Measurements from ENCODE around the gene IRF2.

IRF2 gene

DNA sequence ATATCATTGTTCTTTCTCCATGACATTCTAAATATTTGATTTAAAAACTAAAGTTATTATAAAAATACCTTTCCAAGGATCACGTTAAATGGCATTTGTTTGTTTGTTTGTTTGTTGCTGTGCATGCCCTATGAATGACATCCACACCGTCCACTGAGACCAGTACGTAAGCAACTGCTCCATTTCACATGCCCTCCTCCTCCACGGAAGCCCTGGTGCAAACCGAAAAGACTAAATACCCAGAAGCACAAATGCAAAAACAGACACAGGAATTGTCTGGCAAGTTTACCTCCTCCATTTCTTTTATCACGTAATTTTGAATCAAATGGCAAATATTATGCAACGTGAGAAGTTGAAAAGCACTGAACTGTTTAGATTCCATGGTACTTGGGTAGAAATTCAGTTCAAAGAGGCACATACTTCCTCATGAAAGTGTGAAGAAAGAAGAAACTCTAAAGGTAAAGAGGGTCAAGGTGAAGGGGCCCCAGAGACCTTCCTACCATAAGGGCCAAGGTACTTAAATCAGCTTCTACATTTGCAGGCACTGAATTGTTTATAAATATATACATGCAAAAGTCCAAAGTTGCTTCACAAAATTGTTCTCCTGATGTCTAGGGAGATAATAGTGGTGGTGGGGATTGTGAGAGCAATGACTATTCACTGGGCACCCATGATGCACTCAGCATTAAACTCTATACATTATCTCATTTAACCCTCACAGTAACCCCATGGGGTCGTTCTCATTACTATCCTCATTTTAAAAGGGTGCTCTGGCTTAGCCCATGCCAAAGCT, 23.4 kb downstream of the IRF2 start:
- TF ChIP-seq, protein P1, sequence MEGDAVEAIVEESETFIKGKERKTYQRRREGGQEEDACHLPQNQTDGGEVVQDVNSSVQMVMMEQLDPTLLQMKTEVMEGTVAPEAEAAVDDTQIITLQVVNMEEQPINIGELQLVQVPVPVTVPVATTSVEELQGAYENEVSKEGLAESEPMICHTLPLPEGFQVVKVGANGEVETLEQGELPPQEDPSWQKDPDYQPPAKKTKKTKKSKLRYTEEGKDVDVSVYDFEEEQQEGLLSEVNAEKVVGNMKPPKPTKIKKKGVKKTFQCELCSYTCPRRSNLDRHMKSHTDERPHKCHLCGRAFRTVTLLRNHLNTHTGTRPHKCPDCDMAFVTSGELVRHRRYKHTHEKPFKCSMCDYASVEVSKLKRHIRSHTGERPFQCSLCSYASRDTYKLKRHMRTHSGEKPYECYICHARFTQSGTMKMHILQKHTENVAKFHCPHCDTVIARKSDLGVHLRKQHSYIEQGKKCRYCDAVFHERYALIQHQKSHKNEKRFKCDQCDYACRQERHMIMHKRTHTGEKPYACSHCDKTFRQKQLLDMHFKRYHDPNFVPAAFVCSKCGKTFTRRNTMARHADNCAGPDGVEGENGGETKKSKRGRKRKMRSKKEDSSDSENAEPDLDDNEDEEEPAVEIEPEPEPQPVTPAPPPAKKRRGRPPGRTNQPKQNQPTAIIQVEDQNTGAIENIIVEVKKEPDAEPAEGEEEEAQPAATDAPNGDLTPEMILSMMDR (IDR thresholded peaks at IDR 0.05; ENCODE audit: insufficient read depth, missing control alignments), result no peak
- DNase-seq (ENCODE audit: insufficient read length, low spot score), result no peak
- FAIRE-seq, result no peak

DNA sequence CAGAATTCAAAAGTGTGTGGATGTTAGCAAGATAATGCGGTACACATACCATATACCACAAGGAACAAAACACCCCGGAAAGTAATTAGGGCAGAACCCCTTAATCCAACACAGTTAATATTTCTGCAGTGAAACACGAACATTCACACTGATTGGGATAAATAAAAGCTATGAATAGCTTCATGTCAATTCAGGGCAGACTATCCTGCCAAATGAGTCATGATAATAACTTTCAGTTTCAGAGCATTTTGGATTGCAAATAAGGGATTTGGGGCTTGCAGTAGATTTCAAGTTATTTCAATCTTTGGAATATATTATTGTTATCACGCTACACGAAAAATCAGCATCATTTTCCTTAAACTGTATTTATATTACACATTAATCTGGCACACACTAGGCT, 24.3 kb downstream of the IRF2 start:
- FAIRE-seq (no peak), DNase-seq (ENCODE audit: insufficient read length, low spot score) (no peak)
- TF ChIP-seq, protein P1 (IDR thresholded peaks at IDR 0.05; ENCODE audit: insufficient read depth, missing control alignments), result no peak

DNA sequence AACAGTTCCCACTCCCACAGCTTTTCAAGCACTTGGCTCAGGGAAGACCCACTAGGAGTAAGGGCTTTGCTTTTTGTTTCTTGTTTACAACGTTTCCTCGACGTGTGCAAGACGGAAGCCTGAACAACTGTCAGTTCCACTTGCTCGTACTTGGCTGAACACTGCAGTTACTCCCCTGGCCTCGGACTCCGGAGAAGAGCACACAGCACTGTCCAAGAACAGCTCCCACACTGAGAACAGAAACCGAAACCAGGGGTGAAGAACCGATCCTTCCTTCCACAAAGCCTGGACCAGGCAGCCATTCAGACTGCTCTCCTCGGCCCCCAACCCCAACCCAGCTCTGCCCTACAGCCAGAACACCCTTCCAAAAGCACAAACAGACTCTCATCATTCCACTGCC, 25.5 kb downstream of the IRF2 start:
- DNase-seq (ENCODE audit: insufficient read length, low spot score) (no peak), FAIRE-seq (no peak)
- TF ChIP-seq, protein P1 (IDR thresholded peaks at IDR 0.05; ENCODE audit: insufficient read depth, missing control alignments), result no peak

DNA sequence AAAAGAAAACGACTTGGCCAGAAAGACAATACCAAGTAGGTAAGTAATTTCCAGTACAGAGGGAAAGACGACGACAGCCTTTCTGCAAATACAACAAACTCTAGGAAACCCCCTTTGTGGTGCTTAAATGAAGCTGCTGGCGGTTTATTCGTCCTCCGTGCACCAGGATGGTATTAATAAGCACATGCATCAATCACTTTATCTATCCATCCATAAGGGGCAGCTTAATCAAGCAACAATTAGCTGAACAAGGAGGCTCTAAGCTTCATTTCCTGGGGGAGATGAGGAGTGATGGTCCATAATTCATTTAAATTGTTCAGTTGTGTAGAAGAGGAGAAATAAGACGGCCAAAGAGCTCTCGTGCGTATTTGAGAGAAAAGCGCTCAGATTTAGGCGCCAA, 26.2 kb downstream of the IRF2 start:
- FAIRE-seq (no peak), DNase-seq (ENCODE audit: insufficient read length, low spot score) (no peak)
- TF ChIP-seq, protein P1 (IDR thresholded peaks at IDR 0.05; ENCODE audit: insufficient read depth, missing control alignments), result no peak

DNA sequence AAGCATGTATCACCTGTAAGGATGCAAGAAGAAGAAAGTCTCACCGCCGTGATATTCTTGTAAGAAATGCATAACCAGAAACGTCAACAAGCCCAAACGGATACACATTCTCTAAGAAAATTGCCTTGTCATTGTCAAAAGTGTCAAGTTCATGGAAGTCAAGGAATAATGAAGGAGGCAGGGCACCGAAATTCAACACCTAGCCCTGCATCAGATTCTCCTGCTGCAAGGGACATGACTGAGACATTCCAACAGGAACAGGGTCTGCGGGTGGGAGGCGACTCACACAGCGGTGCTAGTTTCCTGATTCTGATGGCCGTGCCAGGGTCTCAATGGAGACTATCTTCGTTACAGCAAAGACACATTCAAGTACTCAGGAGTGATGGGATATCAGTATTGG, 26.7 kb downstream of the IRF2 start:
- DNase-seq (ENCODE audit: insufficient read length, low spot score) (no peak), FAIRE-seq (no peak)
- TF ChIP-seq, protein P1 (IDR thresholded peaks at IDR 0.05; ENCODE audit: insufficient read depth, missing control alignments), result no peak

DNA sequence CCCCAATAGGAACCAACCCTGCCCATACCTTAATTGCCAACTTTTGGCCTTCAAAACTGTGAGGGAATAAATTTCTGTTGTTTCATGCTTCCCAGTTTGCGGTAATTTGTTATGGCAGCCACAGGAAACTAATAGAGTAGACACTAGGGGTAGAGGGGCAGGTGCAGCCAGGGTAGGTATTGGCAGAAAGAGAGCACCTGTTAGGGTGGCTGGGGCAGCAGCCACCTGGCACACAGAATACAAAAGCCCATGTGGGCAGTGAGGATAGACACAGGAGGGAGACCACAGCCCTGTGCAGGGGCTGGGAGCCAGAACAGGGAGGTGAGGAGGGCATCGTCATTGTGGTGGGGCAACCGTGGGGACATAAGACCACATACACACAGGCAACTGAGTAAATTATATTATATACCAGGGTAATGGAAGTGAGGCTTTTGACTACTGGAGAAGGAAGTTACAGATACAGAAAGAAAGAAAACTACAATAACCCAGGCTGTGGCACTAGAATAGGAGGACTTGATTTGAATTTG, 28.2 kb downstream of the IRF2 start:
- DNase-seq (ENCODE audit: insufficient read length, low spot score) (no peak), FAIRE-seq (no peak)
- TF ChIP-seq, protein P1 (IDR thresholded peaks at IDR 0.05; ENCODE audit: insufficient read depth, missing control alignments), result no peak

DNA sequence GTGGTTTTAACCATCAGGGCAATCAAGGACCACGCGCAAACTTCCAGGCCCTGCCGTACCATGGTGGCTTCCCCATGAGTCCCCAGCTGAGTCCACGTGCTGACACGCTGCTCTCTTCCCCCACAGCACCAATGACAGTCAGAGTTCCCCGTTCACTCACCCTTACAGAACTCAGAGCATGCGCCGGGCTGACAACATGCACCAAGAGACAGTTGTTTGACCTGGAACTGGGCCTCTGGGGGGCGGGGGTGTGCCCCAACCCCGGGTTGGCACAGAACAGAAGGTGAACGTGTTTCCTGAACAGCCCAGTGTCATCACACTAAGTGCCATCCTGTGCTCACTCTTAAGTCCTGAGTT, 29.4 kb downstream of the IRF2 start:
- FAIRE-seq (no peak), DNase-seq (ENCODE audit: insufficient read length, low spot score) (no peak)
- TF ChIP-seq, protein P1 (IDR thresholded peaks at IDR 0.05; ENCODE audit: insufficient read depth, missing control alignments), result no peak
